H9 (cell line): Measurements from ENCODE around the gene LMLN. TPM values are rescaled to one million over a fixed set of nuclear protein-coding genes. Genes with fewer than 3 reads are reported as not detected.

Experiments used
- DNase-seq: peaks from one replicate; pipeline ENCODE4 v3.0.0-alpha.2; 2017
- H2AFZ ChIP-seq: one replicate; pipeline ENCODE4 v1.6.1; 2013; ENCODE audit warnings: mild to moderate bottlenecking, low read length, control low read depth, moderate library complexity
- H2AK5ac ChIP-seq: 2 replicates; pipeline ENCODE4 v1.6.1; 2013; ENCODE audit warnings: low read length, control low read depth, mixed read lengths; ENCODE audit not compliant: insufficient read length
- H2BK120ac ChIP-seq: one replicate; pipeline ENCODE4 v1.6.1; 2013; ENCODE audit warnings: low read depth, mild to moderate bottlenecking, low read length, control low read depth, inconsistent platforms; ENCODE audit not compliant: poor library complexity, severe bottlenecking
- H2BK12ac ChIP-seq: 2 replicates; pipeline ENCODE4 v1.6.1; 2013; ENCODE audit warnings: low read length, control low read depth, mixed read lengths, low read depth; ENCODE audit not compliant: insufficient read length
- H2BK15ac ChIP-seq: 2 replicates; pipeline ENCODE4 v1.6.1; 2013; ENCODE audit warnings: low read depth, low read length, control low read depth
- H2BK20ac ChIP-seq: one replicate; pipeline ENCODE4 v1.6.1; 2013; ENCODE audit warnings: low read depth, mild to moderate bottlenecking, low read length, control low read depth, inconsistent platforms; ENCODE audit not compliant: poor library complexity, severe bottlenecking
- H2BK5ac ChIP-seq: 2 replicates; pipeline ENCODE4 v1.6.1; 2013; ENCODE audit warnings: low read length, control low read depth, mixed read lengths; ENCODE audit not compliant: insufficient read length
- H3K14ac ChIP-seq: 2 replicates; pipeline ENCODE4 v1.6.1; 2013; ENCODE audit warnings: low read length, control low read depth; ENCODE audit not compliant: insufficient read depth
- H3K18ac ChIP-seq: 2 replicates; pipeline ENCODE4 v1.6.1; 2013; ENCODE audit warnings: low read depth, mild to moderate bottlenecking, mixed read lengths, low read length, control low read depth; ENCODE audit not compliant: insufficient read length
- H3K23ac ChIP-seq: 2 replicates; pipeline ENCODE4 v1.6.1; 2013; ENCODE audit warnings: low read length, control low read depth, mixed read lengths, low read depth; ENCODE audit not compliant: insufficient read length
- H3K23me2 ChIP-seq: 2 replicates; pipeline ENCODE4 v1.6.1; 2013; ENCODE audit warnings: low read depth, mild to moderate bottlenecking, mixed read lengths, low read length, control low read depth; ENCODE audit not compliant: insufficient read length, poor library complexity, severe bottlenecking
- H3K27ac ChIP-seq: 2 replicates; pipeline ENCODE4 v1.5.1; 2013; ENCODE audit warnings: low read length, control low read depth, mixed read lengths, low read depth; ENCODE audit not compliant: insufficient read length
- H3K27me3 ChIP-seq: 2 replicates; pipeline ENCODE4 v1.6.1; 2013; ENCODE audit warnings: low read length, control low read depth, inconsistent platforms; ENCODE audit not compliant: insufficient read depth
- H3K4ac ChIP-seq: 2 replicates; pipeline ENCODE4 v1.6.1; 2013; ENCODE audit warnings: low read depth, mild to moderate bottlenecking, control low read depth, inconsistent platforms, low read length, moderate library complexity
- H3K4me1 ChIP-seq: 2 replicates; pipeline ENCODE4 v1.6.1; 2013; ENCODE audit warnings: low read length, control low read depth, inconsistent platforms; ENCODE audit not compliant: insufficient read depth
- H3K4me2 ChIP-seq: 2 replicates; pipeline ENCODE4 v1.6.1; 2013; ENCODE audit warnings: low read length, control low read depth, mixed read lengths; ENCODE audit not compliant: insufficient read length, insufficient read depth
- H3K56ac ChIP-seq: 2 replicates; pipeline ENCODE4 v1.6.1; 2013; ENCODE audit warnings: low read depth, mild to moderate bottlenecking, mixed read lengths, low read length, control low read depth; ENCODE audit not compliant: insufficient read length
- H3K79me1 ChIP-seq: 2 replicates; pipeline ENCODE4 v1.6.1; 2013; ENCODE audit warnings: low read depth, mild to moderate bottlenecking, moderate library complexity, low read length, control low read depth, inconsistent platforms; ENCODE audit not compliant: insufficient read depth, poor library complexity, severe bottlenecking
- H3K79me2 ChIP-seq: 2 replicates; pipeline ENCODE4 v1.6.1; 2013; ENCODE audit warnings: low read length, control low read depth, inconsistent platforms; ENCODE audit not compliant: insufficient read depth
- H3K9ac ChIP-seq: 2 replicates; pipeline ENCODE4 v1.6.1; 2013; ENCODE audit warnings: low read length, control low read depth, mixed read lengths; ENCODE audit not compliant: insufficient read length; ENCODE audit errors: extremely low read depth
- H3K9me3 ChIP-seq: one replicate; pipeline ENCODE4 v1.6.1; 2013; ENCODE audit warnings: low read depth, low read length, inconsistent platforms; ENCODE audit not compliant: control insufficient read depth
- H3T11ph ChIP-seq: one replicate; pipeline ENCODE4 v1.6.1; 2013; ENCODE audit warnings: mild to moderate bottlenecking, low read length, control low read depth, inconsistent platforms
- H4K20me1 ChIP-seq: one replicate; pipeline ENCODE4 v1.6.1; 2013; ENCODE audit not compliant: control insufficient read depth, insufficient read length, insufficient read depth
- H4K5ac ChIP-seq: 2 replicates; pipeline ENCODE4 v1.6.1; 2013; ENCODE audit warnings: low read depth, mild to moderate bottlenecking, mixed read lengths, low read length, control low read depth; ENCODE audit not compliant: insufficient read length
- H4K8ac ChIP-seq: replicated peaks from 2 replicates; pipeline ENCODE4 v1.6.1; 2013; ENCODE audit warnings: low read length, control low read depth, mixed read lengths, low read depth; ENCODE audit not compliant: insufficient read length
- H4K91ac ChIP-seq: 2 replicates; pipeline ENCODE4 v1.6.1; 2013; ENCODE audit warnings: low read depth, mild to moderate bottlenecking, moderate library complexity, mixed read lengths, low read length, control low read depth; ENCODE audit not compliant: insufficient read length
- H3K27ac Mint-ChIP-seq, 3 experiments: 2 replicates in 2 of 3; 3 replicates in 1 of 3; pipeline ENCODE4 v1.8.0; 2020 to 2021; ENCODE audit warnings: mixed read lengths in 3 of 3, mild to moderate bottlenecking in 1 of 3, moderate library complexity in 1 of 3
- H3K27me3 Mint-ChIP-seq: 2 replicates; pipeline ENCODE4 v1.8.0; 2021; ENCODE audit warnings: low read depth, mild to moderate bottlenecking, moderate library complexity, mixed read lengths
- H3K36me3 Mint-ChIP-seq, 3 experiments: 2 replicates in 2 of 3; 3 replicates in 1 of 3; pipeline ENCODE4 v1.8.0; 2020 to 2021; ENCODE audit warnings: low read depth in 3 of 3, mixed read lengths in 3 of 3; ENCODE audit not compliant: insufficient read depth in 1 of 3
- H3K4me1 Mint-ChIP-seq, 2 experiments: 2 replicates each; pipeline ENCODE4 v1.8.0; 2020; ENCODE audit warnings: mixed read lengths in 2 of 2
- H3K4me3 Mint-ChIP-seq, 2 experiments: 2 replicates in 1 of 2; 3 replicates in 1 of 2; pipeline ENCODE4 v1.8.0; 2020 to 2021; ENCODE audit warnings: mild to moderate bottlenecking in 2 of 2, mixed read lengths in 2 of 2, moderate library complexity in 1 of 2
- H3K9me3 Mint-ChIP-seq, 2 experiments: 2 replicates in 1 of 2; 3 replicates in 1 of 2; pipeline ENCODE4 v1.8.0; 2020; ENCODE audit warnings: mild to moderate bottlenecking in 2 of 2, mixed read lengths in 2 of 2, moderate library complexity in 1 of 2
- CTCF ChIP-seq: fragments of 200-600 bp; sonication (generic); conservative IDR thresholded peaks from 3 replicates; pipeline ENCODE4 v1.8.0; 2021; ENCODE audit warnings: antibody characterized with exemption, mild to moderate bottlenecking
- WGBS: extraction: QIAGEN DNeasy Blood & Tissue Kit; methylation state at CpG from one replicate; pipeline ENCODE4 v1.1.7; 2013; ENCODE audit warnings: missing lambda C conversion rate, low lambda C conversion rate, mixed read lengths; ENCODE audit not compliant: insufficient read length; ENCODE audit errors: extremely low coverage; 5-methylcytosine and 5-hydroxymethylcytosine counted together
- total RNA-seq: library from RNA; stranded (reverse); gene quantifications from 2 replicates; pipeline ENCODE4 v1.2.1, GENCODE V29; 2021

The LMLN gene
- total RNA-seq, 1 experiment from 2014 or later, result 3.8 TPM

- Histone ChIP-seq H2BK15ac (no peak overlapping the region), H2BK12ac (no peak overlapping the region), H2BK20ac (no peak overlapping the region), H3K4ac (no peak overlapping the region), H2AFZ (no peak overlapping the region), H4K5ac (no peak overlapping the region), H3K4me2 (no peak overlapping the region), H4K8ac (no peak overlapping the region), H4K91ac (no peak overlapping the region), H3K27me3 (no peaks in the 10 kb centered on the region), H3K27ac (no peak overlapping the region), H2BK120ac (no peak overlapping the region), H4K20me1 (no peaks in the 10 kb centered on the region), H3K23me2 (no peaks in the 10 kb centered on the region), H3K56ac (no peak overlapping the region), H3K18ac (no peak overlapping the region), H3K9ac (no peak overlapping the region), H3T11ph (no peak overlapping the region), H2AK5ac (no peak overlapping the region), H3K14ac (no peak overlapping the region), H3K79me1 (no peaks in the 10 kb centered on the region), H3K9me3 (no peaks in the 10 kb centered on the region), H2BK5ac (no peak overlapping the region), H3K4me1 (no peaks in the 10 kb centered on the region), H3K79me2 (no peaks in the 10 kb centered on the region), H3K23ac (no peak overlapping the region)
- Mint-ChIP-seq H3K27ac (no peak overlapping the region), H3K4me3 (no peak overlapping the region), H3K9me3 (no peaks in the 10 kb centered on the region), H3K4me1 (peaks cover 0 to 4% of the 10 kb centered on the region in 2 experiments; a peak in 2 of 4 replicates), H3K36me3 (no peaks in the 10 kb centered on the region), H3K27me3 (no peaks in the 10 kb centered on the region)
- DNase-seq, result no peak
- TF ChIP-seq CTCF, result no peak
- WGBS, result no CpG with 5 or more reads among the region's 13 CpGs
Measured at GRCh38 chr3:198030726-198031125, 70.7 kb downstream of the LMLN start.
